Peyer's patch (tissue), 4 donors: ENCODE results near the gene CYTL1.

Experiments used
- CTCF ChIP-seq, 6 experiments: fragments of 450-650 bp in 4 of 6; fragments of 200-600 bp in 2 of 6; sonication (generic) in 1 of 6; IDR thresholded peaks; one replicate each; pipeline ENCODE4 v1.5.1; 2017 to 2019; ENCODE audit warnings: antibody characterized with exemption in 6 of 6, mild to moderate bottlenecking in 3 of 6, moderate library complexity in 1 of 6
- POLR2A ChIP-seq, 2 donors: fragments of 450-650 bp; IDR thresholded peaks; one replicate each; pipeline ENCODE4 v1.5.1; 2017; ENCODE audit warnings: antibody characterized with exemption in 2 of 2, mild to moderate bottlenecking in 2 of 2, moderate library complexity in 2 of 2

GRCh38 chr4:5009796-5010195 lies 9.5 kb downstream of the CYTL1 start:
- TF ChIP-seq CTCF (IDR thresholded peaks at IDR 0.05) (no peak), POLR2A (IDR thresholded peaks at IDR 0.05) (no peak)
